22Rv1 (cell line): ENCODE results near the gene CLIP2.
"Not testable (repeated sequence)": the region's sequence is repeated elsewhere in the genome, so short reads cannot be mapped to it uniquely, and the experiment has no call there.

Source experiments
- CTCF ChIP-seq: fragments of 450-650 bp; IDR thresholded peaks from 2 replicates; pipeline ENCODE4 v1.5.1; 2017; ENCODE audit warnings: mild to moderate bottlenecking
- ZFX ChIP-seq: fragments of 450-650 bp; IDR thresholded peaks from 2 replicates; pipeline ENCODE4 v1.6.1; 2017; ENCODE audit warnings: antibody characterized with exemption, borderline replicate concordance

- TF ChIP-seq CTCF, ZFX: not testable (repeated sequence)
Measured at GRCh38 chr7:74322892-74323291, 33.7 kb downstream of the CLIP2 start.
